UCSD-AML1 (cell line): ENCODE measurements around the gene SERPIND1.

ENCODE experiments used
- DNase-seq: peaks from one replicate; lab custom pipeline; 2025; ENCODE audit not compliant: unreplicated experiment; lab: John Stamatoyannopoulos, UW

SERPIND1 gene

DNA sequence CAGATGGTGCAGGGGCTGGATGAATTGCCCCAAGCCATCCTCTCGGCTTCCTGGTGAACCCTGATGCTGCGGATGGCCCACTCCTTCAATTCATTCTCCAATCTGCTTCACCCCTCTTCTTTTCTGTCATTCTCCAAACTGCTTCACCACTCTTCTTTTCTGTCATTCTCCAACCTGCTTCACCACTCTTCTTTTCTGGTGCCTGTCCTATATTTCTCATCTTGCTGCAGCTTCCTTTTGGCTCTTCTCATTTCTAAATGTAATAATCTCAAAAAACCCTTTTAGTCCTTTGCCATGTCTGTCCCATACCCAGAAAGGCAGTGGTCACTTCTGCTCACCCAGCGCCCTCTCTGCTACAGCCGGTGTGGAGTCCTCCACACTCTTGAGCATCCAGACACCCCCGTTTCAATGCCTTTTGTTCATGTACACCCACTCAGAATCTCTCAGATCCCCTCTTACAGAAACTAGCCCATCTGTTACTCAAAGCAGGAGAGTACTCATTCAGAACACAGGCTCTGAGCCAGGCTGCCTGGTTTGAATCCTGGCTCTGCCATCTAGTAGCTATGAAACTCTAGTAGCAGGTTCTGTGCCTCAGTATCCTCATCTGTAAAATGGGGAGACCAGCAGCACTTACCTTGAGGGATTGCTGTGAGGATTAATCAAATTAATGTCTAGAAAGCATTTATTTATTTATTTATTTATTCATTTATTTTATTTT, 14.9 kb downstream of the SERPIND1 start:
- DNase-seq: no peak

DNA sequence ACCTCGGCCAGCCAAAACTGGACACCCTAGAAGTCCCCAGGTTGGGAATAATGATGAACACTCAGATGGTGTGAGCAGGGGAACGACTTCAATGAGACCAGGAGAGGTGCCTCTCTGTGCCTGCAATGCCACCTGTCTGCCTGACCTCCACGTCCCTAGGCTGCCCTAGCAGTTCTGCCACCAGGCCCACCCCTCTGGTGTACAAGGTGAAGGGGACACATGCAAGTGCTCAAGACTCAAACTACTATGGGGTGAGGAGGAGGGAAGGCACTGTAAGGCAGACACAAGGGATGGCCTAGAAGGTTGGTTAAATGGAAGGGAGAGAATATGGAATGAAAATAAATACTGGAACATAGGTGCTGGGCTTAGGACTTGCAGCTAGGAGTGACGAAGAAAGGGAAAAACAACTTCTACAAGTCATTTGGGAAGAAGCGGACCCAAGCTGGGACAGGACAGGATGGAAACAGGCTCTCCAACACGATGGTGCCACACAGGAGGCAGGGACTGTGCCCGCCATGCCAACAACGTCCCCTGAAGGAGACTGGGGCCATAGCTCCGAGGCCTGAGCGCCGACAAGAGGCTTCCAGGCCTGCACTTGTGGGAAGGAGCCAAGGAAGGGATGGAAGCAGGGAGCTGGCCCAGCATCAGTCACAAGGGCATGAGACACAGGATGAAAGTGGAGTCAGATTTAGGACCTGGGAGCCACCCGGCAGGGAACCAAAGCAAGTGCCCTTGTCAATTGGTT, 18.5 kb downstream of the SERPIND1 start:
- no peak for DNase-seq

DNA sequence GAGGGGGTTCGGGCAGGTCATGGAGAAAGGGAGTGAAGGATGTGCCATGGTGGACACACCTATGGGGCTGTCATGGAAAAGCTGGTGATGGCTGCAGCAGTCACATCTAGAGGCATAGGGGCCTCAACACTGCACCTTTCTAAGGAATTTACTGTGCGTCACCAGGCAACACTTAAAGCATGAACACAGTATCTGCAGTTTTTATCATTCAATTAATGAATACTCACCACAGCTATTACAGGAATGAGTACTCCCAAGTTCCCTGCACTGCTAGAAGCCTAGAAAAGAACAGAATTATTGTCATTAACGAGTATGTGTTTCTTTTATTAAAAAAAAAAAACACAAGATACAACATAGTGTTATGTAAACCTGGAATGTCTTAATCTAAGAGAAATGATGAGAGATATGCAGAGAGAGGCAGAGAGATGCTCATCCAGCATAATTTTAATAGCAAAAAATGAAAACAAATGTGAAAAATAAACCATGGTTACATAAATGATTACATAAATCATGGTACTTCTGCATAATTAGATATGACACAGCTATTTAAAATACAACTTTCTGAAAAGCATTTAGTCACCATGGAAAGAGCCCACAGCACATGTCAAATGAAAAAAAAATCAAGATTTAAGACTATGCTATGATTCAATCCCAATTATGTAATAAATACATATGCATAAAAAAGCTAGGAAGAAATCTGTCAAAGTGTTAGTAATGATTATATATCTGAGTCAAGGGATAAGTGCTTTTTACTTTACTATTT, 19.2 kb downstream of the SERPIND1 start:
- DNase-seq: no peak

DNA sequence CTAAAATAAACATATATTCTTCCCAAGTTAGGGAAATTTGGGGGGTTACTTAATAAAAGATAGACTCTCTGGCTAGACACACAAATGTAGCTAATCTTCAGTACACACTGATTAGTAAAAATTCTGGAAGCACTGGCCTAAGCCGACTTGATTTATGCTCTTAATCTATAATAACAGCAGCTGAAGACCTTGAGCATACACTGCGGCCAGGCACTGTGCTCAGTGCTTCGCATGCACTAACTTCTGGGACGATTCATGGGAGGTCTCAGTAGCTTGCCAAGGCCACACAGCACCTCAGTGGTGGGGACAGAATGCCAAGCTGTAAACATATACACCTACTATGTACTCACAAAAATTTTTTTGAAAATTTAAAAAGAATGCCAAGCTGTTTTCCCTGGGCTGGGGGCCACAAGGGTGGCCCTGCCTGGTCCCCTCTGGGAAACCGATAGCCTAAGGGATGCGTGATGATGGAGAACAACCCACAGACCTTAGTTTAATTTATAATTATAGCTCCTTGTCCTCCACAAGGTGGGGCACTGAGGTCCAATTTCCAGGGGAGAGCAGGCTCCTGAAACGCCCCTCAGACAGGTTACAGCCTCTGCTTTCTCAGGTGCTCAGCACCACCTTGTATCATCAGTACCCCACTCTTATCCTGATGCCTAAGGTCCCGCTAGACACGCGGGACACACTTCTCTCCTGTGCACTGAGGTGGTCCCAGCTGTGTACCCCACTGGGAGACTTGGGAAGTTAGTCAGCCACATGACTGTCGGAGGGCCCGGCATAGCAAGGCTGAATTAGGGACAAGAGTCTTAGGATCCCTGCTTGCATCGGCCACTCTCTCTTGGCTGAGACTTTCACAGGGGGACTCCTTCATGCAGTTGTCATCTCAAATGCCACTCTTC, 20.1 kb downstream of the SERPIND1 start:
- DNase-seq: no peak

DNA sequence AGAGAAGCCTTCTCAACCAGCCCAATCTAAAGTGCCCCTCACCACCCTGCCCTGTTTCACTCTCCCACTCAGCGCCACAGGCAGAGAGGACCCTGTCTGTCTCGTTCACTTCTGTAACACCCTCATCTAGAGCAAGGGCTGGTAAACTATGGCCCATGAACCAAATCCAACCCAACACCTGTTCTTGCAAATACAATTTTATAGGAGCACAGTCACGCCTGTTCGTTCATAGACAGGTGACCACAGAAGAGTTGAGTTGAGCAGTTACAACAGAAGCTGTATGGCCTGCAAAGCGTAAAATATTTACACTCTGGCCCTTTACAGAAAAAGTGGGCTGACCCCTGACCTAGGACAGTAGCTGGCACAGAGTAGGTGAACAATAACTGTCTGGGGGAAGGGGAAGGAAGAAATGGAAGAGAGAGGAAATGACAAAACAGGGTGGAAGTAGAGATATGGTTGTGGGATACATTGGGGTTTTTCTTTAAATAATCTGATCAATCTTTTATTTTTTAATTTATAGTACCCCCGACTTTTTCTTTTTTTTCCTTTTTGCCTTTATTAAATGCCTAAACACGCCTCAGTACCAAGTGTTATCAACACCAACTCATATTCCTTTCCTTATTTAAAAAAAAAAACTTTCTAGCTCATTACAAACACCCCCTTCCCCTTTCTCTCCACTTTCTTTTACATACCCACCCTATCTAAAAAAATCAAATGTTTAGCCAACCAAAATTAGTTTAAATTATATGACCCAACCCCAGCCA, 20.9 kb downstream of the SERPIND1 start:
- no peak for DNase-seq

DNA sequence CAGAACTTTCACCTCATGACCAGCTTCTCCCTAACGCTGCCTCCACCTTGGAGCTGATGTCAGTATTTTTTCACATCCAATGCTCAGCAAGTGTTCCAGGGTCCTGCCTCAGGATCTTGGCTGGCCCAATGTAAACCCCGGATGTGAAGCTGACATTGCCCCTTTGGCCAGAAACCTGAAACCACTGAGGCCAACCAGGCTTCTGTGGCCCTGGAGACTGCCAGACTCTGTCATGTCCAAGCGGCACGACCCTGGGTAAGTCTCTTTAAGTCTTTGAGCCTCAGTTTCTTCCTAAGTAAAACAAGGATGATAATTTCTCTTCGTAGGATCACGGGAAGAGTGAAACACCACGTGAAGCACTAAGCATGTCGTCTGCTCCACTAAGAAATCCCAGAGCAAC, 22.8 kb downstream of the SERPIND1 start:
- DNase-seq: no peak

DNA sequence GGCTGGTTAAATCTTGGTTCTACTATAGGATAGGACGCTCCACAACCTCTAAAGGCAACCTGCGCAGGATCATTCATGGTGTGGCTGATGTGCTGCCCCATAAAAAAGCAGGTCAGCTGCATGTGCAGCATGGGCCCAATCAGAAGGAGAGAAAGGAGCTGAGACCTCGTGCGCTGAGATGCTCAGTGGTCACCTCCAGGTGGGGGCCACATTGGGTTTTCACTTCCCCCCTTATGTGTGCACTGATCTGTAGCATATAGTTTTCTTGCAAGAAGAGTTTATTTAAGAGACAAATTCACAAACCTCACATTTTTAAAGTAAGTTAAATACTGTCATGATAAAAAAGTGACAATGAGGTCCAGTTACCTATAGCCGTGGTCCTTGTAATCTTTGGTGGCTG, 24.3 kb downstream of the SERPIND1 start:
- no peak for DNase-seq

DNA sequence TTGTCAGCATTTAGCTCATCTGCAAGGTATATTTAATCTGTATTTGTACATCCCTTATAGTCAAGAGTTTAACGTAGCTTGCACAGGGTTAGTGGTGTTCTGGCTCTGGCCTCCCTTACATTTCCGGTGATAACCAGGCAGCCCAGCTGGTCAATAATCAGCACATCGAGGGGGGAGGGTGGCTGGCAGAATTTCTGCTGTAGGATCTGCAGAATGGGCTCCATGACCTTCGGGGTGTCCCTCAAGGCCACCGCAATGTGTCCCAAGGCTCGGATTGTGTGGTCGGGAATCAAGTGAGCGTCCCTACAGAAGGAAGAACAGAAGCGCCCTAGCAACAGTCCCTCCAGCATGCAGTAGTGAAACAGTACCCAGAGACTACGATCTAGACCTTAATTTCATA, 25.1 kb downstream of the SERPIND1 start:
- DNase-seq: no peak

DNA sequence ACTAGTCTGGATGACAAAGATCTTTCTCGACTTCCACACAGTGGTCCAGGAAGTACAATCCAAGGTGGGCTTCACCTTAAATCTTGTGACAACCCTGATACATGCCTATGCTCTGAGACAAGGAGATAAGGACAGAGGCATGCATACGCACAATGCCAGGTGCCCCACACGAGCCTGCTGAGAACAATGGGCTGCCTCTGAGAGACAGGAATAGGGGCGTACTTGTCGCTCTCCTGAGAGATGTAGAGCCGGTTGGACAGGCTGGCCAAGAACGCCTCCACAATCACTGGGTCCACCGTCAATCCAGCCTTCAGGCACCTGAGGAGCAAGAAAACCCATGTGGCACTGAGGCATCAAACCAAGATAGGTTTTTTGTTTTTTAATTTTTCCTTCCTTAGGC, 25.5 kb downstream of the SERPIND1 start:
- no peak for DNase-seq

DNA sequence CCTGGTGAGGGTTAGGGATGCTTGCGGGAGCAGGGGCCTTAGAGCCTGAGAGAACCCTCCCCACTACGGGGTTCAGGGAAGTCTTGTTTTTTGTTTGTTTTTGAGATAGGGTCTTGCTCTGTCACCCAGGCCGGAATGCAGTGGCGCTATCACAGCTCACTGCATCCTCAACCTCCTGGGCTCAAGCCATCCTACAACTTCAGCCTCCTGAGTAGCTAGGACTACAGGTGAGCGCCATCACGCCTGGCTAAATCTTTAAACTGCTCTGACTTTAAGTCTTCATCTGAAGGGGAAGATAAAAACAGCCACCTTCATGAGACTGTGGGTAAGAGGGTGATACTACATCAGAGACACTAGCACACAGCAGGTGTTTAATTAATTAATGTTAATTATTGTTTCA, 28.5 kb downstream of the SERPIND1 start:
- DNase-seq: no peak

DNA sequence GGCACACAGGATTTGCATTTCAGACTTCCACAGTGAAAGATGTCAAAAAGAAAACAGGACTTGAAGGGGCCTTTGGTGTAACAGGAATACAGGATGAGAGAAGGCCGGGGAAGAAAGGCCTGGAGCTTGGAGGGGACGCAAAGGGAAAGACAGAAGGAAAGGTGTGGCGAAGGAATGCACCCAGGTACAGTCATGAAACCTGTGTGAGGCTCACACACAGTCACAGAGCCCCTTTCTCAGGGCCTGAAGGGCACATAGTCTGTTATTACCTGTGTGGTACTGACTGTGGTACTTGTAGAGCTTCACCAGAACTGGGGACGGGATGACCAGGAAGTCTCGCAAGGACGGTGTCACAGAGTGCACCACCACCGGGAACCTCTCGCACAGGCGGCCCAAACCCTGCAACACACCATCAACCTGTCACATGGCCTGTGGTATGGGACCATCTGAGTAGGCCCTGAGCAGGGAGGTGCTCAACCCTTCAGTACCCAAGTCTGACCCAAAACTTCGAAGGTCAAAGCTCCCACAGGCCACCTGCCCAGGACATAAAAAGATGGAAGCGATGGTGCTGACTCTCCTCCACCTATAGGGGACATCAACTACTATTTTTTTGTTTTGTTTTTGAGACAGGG, 29.1 kb downstream of the SERPIND1 start:
- no peak for DNase-seq

DNA sequence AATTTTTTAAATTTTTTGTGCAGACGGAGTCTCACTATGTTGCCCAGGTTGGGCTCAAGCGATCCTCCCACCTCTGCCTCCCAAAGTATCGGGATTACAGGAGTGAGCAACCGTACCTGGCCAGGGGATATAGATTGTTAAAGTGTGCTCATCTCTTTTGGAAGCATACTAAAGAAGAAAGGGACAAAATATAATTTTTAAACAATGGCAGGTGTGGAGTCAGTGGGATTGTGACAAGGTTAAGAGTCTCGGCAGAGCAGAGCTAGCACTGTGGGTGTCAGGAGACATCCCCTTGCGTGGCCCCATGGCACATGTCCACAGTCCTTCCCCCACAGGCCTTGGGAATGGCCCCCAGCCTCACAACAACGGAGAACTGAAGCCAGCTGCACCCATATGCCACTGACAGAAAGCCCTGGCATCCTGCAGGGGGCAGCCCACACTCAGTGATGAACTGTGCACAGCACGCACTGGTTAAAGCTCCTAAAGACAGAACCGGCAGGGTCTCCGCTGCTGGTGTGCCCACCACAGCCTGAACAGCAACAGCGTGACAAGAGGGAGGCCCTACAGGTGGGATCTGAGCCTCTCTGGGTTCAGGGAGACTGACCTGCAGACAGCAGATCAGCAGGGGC, 29.9 kb downstream of the SERPIND1 start:
- peak; percentile 58 for DNase-seq

DNA sequence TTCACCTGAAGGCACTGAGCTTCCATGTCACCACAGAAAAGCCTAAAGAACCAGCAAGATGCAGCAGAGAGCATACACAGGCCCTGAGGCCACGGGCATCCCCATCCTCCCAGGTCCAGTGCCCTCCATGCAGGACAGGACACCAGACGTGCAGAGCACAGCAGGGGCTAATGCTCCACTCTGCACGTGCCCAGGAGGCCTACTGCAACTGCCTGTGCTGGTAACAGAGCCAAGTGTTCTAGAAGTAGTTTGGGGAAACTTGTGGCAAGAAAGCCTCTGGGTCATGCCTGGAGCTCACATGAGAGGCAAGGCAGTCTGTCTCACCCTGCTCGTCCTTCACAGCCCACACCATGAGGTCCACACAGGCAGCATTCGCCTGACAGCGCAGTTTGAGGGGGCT, 30.7 kb downstream of the SERPIND1 start:
- DNase-seq: no peak

DNA sequence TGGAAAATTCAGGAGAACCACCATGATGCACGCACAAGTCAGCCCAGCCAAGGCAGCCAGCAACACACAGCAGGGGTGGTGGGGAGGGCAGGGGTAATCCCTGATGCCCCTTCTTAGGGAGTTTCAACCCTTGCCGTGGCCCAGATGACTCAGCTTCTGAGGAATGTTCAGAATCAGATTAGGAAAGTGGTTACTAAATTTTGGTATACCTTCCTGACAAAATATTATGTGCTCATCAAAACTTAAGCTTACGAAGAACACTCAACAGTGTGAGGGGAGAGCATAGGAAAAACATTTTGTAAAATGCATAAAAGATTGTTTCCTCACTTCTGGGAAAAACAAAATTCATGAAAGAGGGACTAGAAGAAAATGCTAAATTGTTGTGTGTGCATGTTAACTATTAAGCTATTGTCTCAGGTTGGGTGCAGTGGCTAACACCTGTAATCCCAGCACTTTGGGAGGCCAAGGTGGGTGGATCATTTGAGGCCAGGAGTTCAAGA, 32.1 kb downstream of the SERPIND1 start:
- DNase-seq: no peak

DNA sequence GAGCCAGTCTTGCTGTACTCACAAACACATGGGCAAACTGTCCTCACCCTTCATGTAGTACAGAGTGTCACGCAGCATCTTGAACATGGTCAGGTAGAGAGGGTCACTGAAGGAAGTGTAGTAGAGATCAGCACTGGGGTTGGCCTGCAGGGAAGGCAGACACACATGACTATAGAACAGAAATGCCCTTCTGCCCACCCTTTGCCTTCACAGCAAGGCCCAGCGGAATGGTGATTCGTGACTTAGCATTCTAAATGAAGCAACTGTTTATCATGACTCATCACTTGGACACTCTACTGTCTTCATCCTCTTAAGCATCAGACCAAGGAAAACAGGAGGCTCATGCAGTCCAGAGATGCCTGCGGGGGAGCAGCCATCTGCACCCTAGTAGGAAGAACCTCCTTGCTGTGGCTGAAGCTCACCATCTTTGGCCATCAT, 33.4 kb downstream of the SERPIND1 start:
- DNase-seq: no peak

DNA sequence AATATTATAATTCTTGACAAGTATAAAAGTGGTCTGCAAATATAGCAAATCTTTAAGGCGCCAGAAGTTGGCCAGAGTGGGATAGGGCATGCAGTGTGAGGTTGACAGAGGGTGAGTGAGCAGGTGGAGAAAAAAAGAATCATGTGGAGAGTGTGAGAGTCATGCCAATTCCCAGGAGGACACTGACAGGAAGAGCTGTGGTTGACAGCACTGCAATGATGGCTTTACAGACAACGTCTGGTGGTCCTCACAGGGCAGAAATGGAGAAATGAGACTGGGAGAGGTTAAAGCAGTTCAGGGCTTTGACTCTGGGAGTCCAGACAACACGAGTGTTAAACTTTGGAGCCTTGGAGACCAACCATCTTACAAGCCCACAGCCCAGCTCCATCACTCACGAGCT, 34.9 kb downstream of the SERPIND1 start:
- DNase-seq: no peak

DNA sequence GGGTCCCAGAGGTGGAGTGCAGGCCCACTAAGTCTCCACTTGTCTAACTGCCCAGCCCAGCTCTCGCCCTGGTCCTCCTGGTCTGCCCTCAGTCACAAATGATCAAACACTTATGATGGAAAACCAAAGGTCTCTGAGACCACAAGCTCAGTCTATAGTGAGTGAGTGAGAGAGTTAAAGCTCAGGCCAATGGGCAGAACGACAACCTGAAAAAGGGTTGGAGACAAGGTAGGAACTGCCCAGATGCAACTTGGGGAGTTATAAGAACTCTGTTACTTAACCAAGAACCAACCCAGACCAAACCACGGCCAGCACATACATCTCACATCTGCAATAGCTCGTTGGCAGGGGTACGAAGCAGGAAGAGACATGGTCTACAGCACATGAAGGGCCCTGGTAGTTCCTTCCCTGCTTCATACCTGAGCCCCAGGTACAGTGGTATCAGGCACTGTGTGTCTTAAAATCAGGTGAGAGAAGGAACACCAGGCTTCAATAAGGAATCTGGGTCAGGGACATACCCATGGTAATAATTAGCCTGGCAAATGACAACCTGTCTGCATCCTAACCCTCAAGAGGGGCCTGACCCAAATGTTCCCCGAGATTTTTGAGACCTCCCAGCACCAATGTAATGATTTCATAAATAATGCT, 35.7 kb downstream of the SERPIND1 start:
- no peak for DNase-seq

DNA sequence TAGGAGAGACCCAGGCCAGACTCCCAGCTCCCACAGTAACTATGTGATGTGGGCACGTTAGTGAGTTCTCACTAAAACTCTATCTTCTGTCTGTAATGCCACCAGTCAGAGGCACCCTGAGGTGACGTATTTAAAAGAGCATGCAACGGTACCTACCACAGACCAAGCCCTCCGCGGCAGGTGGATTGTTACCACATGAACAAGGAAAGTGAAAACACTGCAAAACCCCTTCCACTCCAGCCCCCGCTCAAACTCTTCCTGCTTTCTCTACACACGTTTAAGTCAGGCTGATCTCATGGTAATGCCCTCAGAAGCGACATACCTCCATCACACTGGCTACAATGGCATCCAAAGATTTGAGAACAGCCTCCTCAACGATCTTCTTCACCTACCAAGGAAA, 36.7 kb downstream of the SERPIND1 start:
- no peak for DNase-seq

DNA sequence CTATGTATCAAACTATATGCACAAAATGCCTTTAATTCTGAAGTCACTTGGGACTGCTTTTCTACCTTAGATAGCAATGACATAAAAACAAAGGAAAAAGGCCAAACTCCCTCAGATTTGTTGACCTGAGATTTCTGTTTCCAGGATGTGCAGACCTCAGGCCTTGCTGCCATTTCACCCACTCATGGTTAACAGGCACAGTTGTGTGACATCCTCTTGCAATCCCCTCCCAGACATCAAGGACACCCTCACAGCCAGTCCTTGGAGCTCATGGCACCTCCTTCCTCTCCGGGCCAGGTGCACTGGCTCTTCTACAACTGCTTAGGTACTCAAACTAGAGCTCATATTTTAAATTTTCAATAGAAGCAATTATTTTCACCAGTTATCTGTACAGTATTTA, 37.3 kb downstream of the SERPIND1 start:
- no peak for DNase-seq
